ENCODE data around the gene NOVA1. TPM values are rescaled to one million over a fixed set of nuclear protein-coding genes. Genes with fewer than 3 reads are reported as not detected.

NOVA1 gene
- total RNA-seq, 1 experiment from 2014 or later: not detected

DNA sequence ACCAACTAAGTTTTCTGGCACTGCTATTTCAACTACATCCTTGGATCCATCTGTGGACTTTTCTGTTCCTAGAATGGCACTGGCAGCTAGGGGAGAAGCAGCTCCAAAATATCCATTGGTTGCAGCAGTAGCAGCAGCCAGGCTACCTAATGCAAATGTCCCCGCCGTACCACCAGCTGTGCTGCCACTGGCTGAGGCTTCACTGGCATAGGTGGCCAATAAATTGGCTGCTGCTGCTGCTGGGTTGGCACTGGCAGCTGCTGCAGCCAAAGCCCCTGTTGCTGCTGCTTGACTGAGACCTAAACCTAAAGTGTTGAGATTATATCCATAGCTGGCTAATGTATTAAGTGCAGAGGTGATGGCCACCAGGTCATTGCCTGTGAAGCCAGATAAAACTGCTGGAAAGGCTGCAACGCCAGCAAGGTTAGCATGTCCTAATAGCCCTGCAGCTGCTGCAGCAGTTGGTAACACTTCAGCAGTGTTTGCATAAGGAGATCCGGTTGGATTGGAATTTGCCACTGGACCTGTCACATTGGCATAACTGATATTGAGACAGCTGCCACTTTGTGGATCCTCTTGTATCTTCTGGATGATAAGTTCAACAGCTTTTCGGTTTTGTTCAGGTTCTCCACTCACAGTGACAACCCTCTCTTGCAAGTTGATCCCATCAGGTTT, 149.5 kb downstream of the NOVA1 start:
- ATAC-seq (no peak), DNase-seq (ENCODE audit: low read depth, low spot score) (no peak)
- no peak overlapping the region for H2AFZ ChIP-seq (ENCODE audit: low read depth, low read length, poor library complexity, severe bottlenecking)
- intact Hi-C loops (cut with micrococcal nuclease): no loop called here
- RAD21 ChIA-PET (ENCODE audit: low non-redundant PET in 1 of 2, low total read pairs in 2 of 2, uncharacterized antibody in 2 of 2, unreplicated experiment in 2 of 2): no interaction called here
- H3K4me2 ChIP-seq (ENCODE audit: low read length): no peak overlapping the region
- no peaks in the 10 kb centered on the region for H3K4me1 ChIP-seq (ENCODE audit: control insufficient read depth in 1 of 2, insufficient read depth in 2 of 2, low read length in 2 of 2)
- POLR2A ChIA-PET: no interaction called here
- H3K27ac ChIP-seq (ENCODE audit: low read depth, low read length): no peak overlapping the region
- H3K36me3 ChIP-seq (ENCODE audit: control insufficient read depth in 1 of 2, insufficient read depth in 2 of 2, low read length in 2 of 2): no peaks in the 10 kb centered on the region
- H3K27me3 ChIP-seq (ENCODE audit: insufficient read depth, low read length): no peaks in the 10 kb centered on the region
- CTCF ChIA-PET: no interaction called here
- H3K9me2 ChIP-seq (ENCODE audit: insufficient read depth): no peaks in the 10 kb centered on the region
- no TSS peak for BruUV-seq (replicated peaks)
- no peak overlapping the region for H3K9ac ChIP-seq (ENCODE audit: low read length)
- no peak overlapping the region for H3K4me3 ChIP-seq (replicated peaks in 1 of 2; ENCODE audit: low read depth in 1 of 2, low read length in 2 of 2)
- no peaks in the 10 kb centered on the region for H4K20me1 ChIP-seq (ENCODE audit: insufficient read depth)
- TF ChIP-seq FOSL1 (IDR thresholded peaks at IDR 0.05; ENCODE audit: low read depth) (no peak), TCF7L2 (IDR thresholded peaks at IDR 0.05; ENCODE audit: borderline replicate concordance, extremely low read depth, insufficient read depth, insufficient read length) (no peak), RAD21 (IDR thresholded peaks at IDR 0.05; ENCODE audit: low read depth) (no peak), EZH2phosphoT487 (IDR thresholded peaks at IDR 0.05; ENCODE audit: borderline replicate concordance) (no peak), YY1 (IDR thresholded peaks at IDR 0.05; ENCODE audit: extremely low read depth, insufficient replicate concordance, low read depth, low read length) (no peak), ZFX (IDR thresholded peaks at IDR 0.05) (no peak), EGR1 (IDR thresholded peaks at IDR 0.05; ENCODE audit: low read depth) (no peak), CEBPB (IDR thresholded peaks at IDR 0.05; ENCODE audit: low read depth) (no peak), EZH2 (IDR thresholded peaks at IDR 0.05) (no peak), SRF (IDR thresholded peaks at IDR 0.05; ENCODE audit: low read depth) (no peak), CBX3 (IDR thresholded peaks at IDR 0.05; ENCODE audit: low read depth) (no peak), POLR2A (IDR thresholded peaks at IDR 0.05; ENCODE audit: borderline replicate concordance, extremely low read depth, insufficient read depth, insufficient read length) (no peak)
- TF ChIP-seq, protein P1, sequence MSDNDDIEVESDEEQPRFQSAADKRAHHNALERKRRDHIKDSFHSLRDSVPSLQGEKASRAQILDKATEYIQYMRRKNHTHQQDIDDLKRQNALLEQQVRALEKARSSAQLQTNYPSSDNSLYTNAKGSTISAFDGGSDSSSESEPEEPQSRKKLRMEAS (IDR thresholded peaks at IDR 0.05): no peak
- TF ChIP-seq, protein P2, sequence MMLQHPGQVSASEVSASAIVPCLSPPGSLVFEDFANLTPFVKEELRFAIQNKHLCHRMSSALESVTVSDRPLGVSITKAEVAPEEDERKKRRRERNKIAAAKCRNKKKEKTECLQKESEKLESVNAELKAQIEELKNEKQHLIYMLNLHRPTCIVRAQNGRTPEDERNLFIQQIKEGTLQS (IDR thresholded peaks at IDR 0.05): no peak
- TF ChIP-seq, protein P3, sequence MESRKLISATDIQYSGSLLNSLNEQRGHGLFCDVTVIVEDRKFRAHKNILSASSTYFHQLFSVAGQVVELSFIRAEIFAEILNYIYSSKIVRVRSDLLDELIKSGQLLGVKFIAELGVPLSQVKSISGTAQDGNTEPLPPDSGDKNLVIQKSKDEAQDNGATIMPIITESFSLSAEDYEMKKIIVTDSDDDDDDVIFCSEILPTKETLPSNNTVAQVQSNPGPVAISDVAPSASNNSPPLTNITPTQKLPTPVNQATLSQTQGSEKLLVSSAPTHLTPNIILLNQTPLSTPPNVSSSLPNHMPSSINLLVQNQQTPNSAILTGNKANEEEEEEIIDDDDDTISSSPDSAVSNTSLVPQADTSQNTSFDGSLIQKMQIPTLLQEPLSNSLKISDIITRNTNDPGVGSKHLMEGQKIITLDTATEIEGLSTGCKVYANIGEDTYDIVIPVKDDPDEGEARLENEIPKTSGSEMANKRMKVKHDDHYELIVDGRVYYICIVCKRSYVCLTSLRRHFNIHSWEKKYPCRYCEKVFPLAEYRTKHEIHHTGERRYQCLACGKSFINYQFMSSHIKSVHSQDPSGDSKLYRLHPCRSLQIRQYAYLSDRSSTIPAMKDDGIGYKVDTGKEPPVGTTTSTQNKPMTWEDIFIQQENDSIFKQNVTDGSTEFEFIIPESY (IDR thresholded peaks at IDR 0.05; ENCODE audit: extremely low read depth, insufficient replicate concordance, low read length): no peak
- no peaks in the 10 kb centered on the region for H3K79me2 ChIP-seq (ENCODE audit: insufficient read depth, low read length)
- peaks cover 7 to 19% of the 10 kb centered on the region in 2 experiments for H3K9me3 ChIP-seq (ENCODE audit: control insufficient read depth in 1 of 2, insufficient read depth in 1 of 2, low read depth in 1 of 2, low read length in 2 of 2)

All from HCT116 (cell line).